IMR-90 (cell line): ENCODE results near the gene HRH1. TPM values are rescaled to one million over a fixed set of nuclear protein-coding genes. Genes with fewer than 3 reads are reported as not detected.

Experiments
- ATAC-seq: fragments of 200-7000 bp; cut with Tn5 transposase; 2 replicates; pipeline ENCODE4 v1.9.1; 2020; ENCODE audit warnings: low read depth, mild to moderate bottlenecking, moderate library complexity
- BruUV-seq: library from RNA; stranded (reverse); fragments of 400-500 nt; replicated peaks from 2 replicates; lab custom pipeline; 2021; lab: Mats Ljungman, UMichigan
- CTCF ChIA-PET: fragments of 300-600 bp; formaldehyde crosslinking; extraction: SDS; loops from one replicate; lab custom pipeline; 2021; ENCODE audit warnings: antibody characterized with exemption; lab: Yijun Ruan, JAX
- POLR2A ChIA-PET: fragments of 300-600 bp; sonication (Branson Sonifier 250); formaldehyde crosslinking; loops from one replicate; lab custom pipeline; 2022; ENCODE audit warnings: antibody characterized with exemption; ENCODE audit not compliant: unreplicated experiment; lab: Charles Lee
- DNase-seq: peaks from one replicate; pipeline ENCODE4 v3.0.0; 2013
- H2AFZ ChIP-seq: replicated peaks from 2 replicates; pipeline ENCODE3; 2013; ENCODE audit warnings: low read length, mild to moderate bottlenecking; ENCODE audit not compliant: poor library complexity
- H2AK5ac ChIP-seq: 2 replicates; pipeline ENCODE4 v1.6.1; 2013; ENCODE audit warnings: low read depth, low read length, inconsistent platforms
- H2AK9ac ChIP-seq: replicated peaks from 2 replicates; pipeline ENCODE3; 2013; ENCODE audit warnings: mild to moderate bottlenecking, low read depth, low read length, moderate library complexity; ENCODE audit not compliant: poor library complexity
- H2BK120ac ChIP-seq: 2 replicates; pipeline ENCODE4 v1.6.1; 2013; ENCODE audit warnings: low read depth, low read length, inconsistent platforms
- H2BK15ac ChIP-seq: 3 replicates; pipeline ENCODE4 v1.6.1; 2013; ENCODE audit warnings: low read depth, low read length, inconsistent platforms
- H2BK20ac ChIP-seq: 2 replicates; pipeline ENCODE4 v1.6.1; 2013; ENCODE audit warnings: low read depth, mild to moderate bottlenecking, inconsistent platforms, low read length, moderate library complexity
- H2BK5ac ChIP-seq: 2 replicates; pipeline ENCODE4 v1.6.1; 2013; ENCODE audit warnings: mild to moderate bottlenecking, low read depth, low read length, inconsistent platforms; ENCODE audit not compliant: poor library complexity, severe bottlenecking
- H3K14ac ChIP-seq: replicated peaks from 2 replicates; pipeline ENCODE4 v1.6.1; 2013; ENCODE audit warnings: low read depth, low read length, inconsistent platforms
- H3K18ac ChIP-seq: 2 replicates; pipeline ENCODE4 v1.6.1; 2013; ENCODE audit warnings: low read depth, low read length, control low read depth
- H3K23ac ChIP-seq: 2 replicates; pipeline ENCODE4 v1.6.1; 2013; ENCODE audit warnings: low read depth, low read length, inconsistent platforms
- H3K27ac ChIP-seq: 2 replicates; pipeline ENCODE4 v1.5.1; 2013; ENCODE audit warnings: mild to moderate bottlenecking, control low read depth, low read length; ENCODE audit not compliant: insufficient read depth
- H3K27me3 ChIP-seq: 2 replicates; pipeline ENCODE4 v1.6.1; 2013; ENCODE audit warnings: low read length; ENCODE audit not compliant: control insufficient read depth, insufficient read depth
- H3K36me3 ChIP-seq: 2 replicates; pipeline ENCODE4 v1.6.1; 2013; ENCODE audit warnings: low read length, mixed read lengths; ENCODE audit not compliant: control insufficient read depth, insufficient read depth
- H3K4ac ChIP-seq: 2 replicates; pipeline ENCODE4 v1.6.1; 2013; ENCODE audit warnings: low read depth, low read length, inconsistent platforms
- H3K4me1 ChIP-seq: 2 replicates; pipeline ENCODE4 v1.6.1; 2013; ENCODE audit warnings: low read length, mixed read lengths; ENCODE audit not compliant: control insufficient read depth, insufficient read depth
- H3K4me2 ChIP-seq: 2 replicates; pipeline ENCODE4 v1.6.1; 2013; ENCODE audit warnings: low read depth, mild to moderate bottlenecking, control low read depth, low read length, moderate library complexity
- H3K4me3 ChIP-seq: 2 replicates; pipeline ENCODE4 v1.5.1; 2013; ENCODE audit warnings: low read depth, mild to moderate bottlenecking, control low read depth, low read length, moderate library complexity; ENCODE audit not compliant: insufficient read depth
- H3K56ac ChIP-seq: 2 replicates; pipeline ENCODE4 v1.6.1; 2013; ENCODE audit warnings: low read length, inconsistent platforms; ENCODE audit not compliant: insufficient read depth; ENCODE audit errors: extremely low read depth
- H3K79me1 ChIP-seq, 2 experiments: 2 replicates each; pipeline ENCODE4 v1.6.1; 2013; ENCODE audit warnings: low read length in 2 of 2, inconsistent platforms in 1 of 2, low read depth in 1 of 2
- H3K9ac ChIP-seq: 2 replicates; pipeline ENCODE4 v1.6.1; 2013; ENCODE audit warnings: low read depth, low read length, control low read depth
- H3K9me1 ChIP-seq: 2 replicates; pipeline ENCODE4 v1.6.1; 2013; ENCODE audit warnings: low read length, inconsistent platforms; ENCODE audit not compliant: insufficient read depth
- H3K9me3 ChIP-seq: 2 replicates; pipeline ENCODE4 v1.6.1; 2013; ENCODE audit warnings: low read length; ENCODE audit not compliant: control insufficient read depth, insufficient read depth
- H4K20me1 ChIP-seq: 2 replicates; pipeline ENCODE4 v1.6.1; 2013; ENCODE audit warnings: low read length, inconsistent platforms; ENCODE audit not compliant: insufficient read depth
- H4K5ac ChIP-seq: 2 replicates; pipeline ENCODE4 v1.6.1; 2013; ENCODE audit warnings: mild to moderate bottlenecking, low read depth, low read length, control low read depth
- H4K8ac ChIP-seq, 2 experiments: 2 replicates each; pipeline ENCODE4 v1.6.1; 2013; ENCODE audit warnings: low read depth in 2 of 2, low read length in 2 of 2, control low read depth in 1 of 2, inconsistent platforms in 1 of 2
- H4K91ac ChIP-seq: 2 replicates; pipeline ENCODE4 v1.6.1; 2013; ENCODE audit warnings: low read depth, low read length, inconsistent platforms; ENCODE audit not compliant: insufficient read depth
- CEBPB ChIP-seq: IDR thresholded peaks from 2 replicates; pipeline ENCODE4 v1.6.1; 2012; ENCODE audit warnings: low read depth, low read length, improper control_type of control experiment
- MAZ ChIP-seq: IDR thresholded peaks from 2 replicates; pipeline ENCODE4 v1.6.1; 2012; ENCODE audit warnings: low read depth, mild to moderate bottlenecking, low read length, improper control_type of control experiment, moderate library complexity, borderline replicate concordance
- WGBS, 2 experiments: methylation state at CpG; one replicate each; pipeline versions ENCODE4 v1.1.5 to v1.1.7; 2013; ENCODE audit warnings: missing lambda C conversion rate in 2 of 2; ENCODE audit not compliant: insufficient read length in 1 of 2; ENCODE audit errors: extremely low coverage in 2 of 2; 5-methylcytosine and 5-hydroxymethylcytosine counted together
- dilution Hi-C: fragments of 300-500 bp; cut with HindIII; formaldehyde crosslinking; loops from one replicate; pipeline ENCODE4 v1.14.3; 2018; ENCODE audit warnings: low sequenced_read_pairs; ENCODE audit not compliant: unreplicated experiment
- in situ Hi-C: fragments of 300-500 bp; cut with MboI; formaldehyde crosslinking; loops from 3 replicates; pipeline ENCODE4 v1.14.3; 2019; ENCODE audit warnings: low sequenced_read_pairs, inconsistent platforms, mixed read lengths
- intact Hi-C: fragments of 100-400 bp; cut with micrococcal nuclease; formaldehyde crosslinking; loops from 2 replicates; pipeline ENCODE4 v1.10.0; 2022
- polyA plus RNA-seq, 3 experiments: library from polyadenylated mRNA; depleted of rRNA; stranded (reverse); fragments of >200 nt; gene quantifications; 2 replicates each; pipeline ENCODE4 v1.2.3, GENCODE V29; 2012; ENCODE audit warnings: low replicate concordance in 1 of 3
- total RNA-seq: library from RNA; depleted of rRNA; stranded (reverse); fragments of >200 nt; gene quantifications from 2 replicates; pipeline ENCODE4 v1.2.3, GENCODE V29; 2012

Gene HRH1
- total and polyA plus RNA-seq, 2 of the 4 experiments (the other 2 are of a cell fraction) = 7.6 to 16.1 TPM

DNA sequence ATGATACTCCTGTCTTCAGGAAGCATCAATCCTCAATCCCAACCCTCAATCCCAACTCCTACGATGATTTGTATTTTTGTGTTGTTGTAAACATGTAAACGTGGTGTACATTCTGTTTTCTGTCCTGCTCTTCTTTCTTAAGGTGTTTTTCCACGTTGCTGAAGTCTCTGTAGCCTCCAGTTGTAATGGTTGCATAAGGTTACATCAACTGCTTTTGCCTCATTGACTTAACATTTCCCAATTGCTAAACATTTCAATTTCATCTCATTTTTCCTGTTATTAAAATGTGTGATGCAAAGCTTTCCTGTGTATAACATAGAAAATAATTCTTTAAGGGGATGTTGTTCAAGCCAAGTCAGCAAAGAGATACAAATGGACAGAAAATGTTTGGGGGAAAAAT, 33.4 kb downstream of the HRH1 start:
- peaks cover 2% of the 10 kb centered on the region; the same call in 1 of the 2 replicates for H3K36me3 ChIP-seq
- H3K9ac ChIP-seq = no peak overlapping the region
- intact Hi-C loops (loop anchor here (1.0 kb wide), 1 partner anchor 9 kb away; no protein-coding TSS in a partner anchor), dilution Hi-C loops (no loop called here), in situ Hi-C loops (no loop called here)
- peak overlapping the region; percentile 79; the same call in 2 of the 3 replicates for H2BK15ac ChIP-seq
- ChIA-PET CTCF (no interaction called here), POLR2A (no interaction called here)
- no peak overlapping the region for H3K27ac ChIP-seq
- H3K27me3 ChIP-seq = no peaks in the 10 kb centered on the region
- peaks cover 8% of the 10 kb centered on the region; the same call in 1 of the 2 replicates for H3K9me1 ChIP-seq
- ATAC-seq = no peak
- H4K91ac ChIP-seq = no peak overlapping the region; the same call in 1 of the 2 replicates
- no CpG with 5 or more reads among the region's 3 CpGs for WGBS, 2 experiments
- peak overlapping the region; percentile 55; the same call in 1 of the 2 replicates for H3K23ac ChIP-seq
- peak overlapping the region; percentile 87; the same call in 1 of the 2 replicates for H2BK20ac ChIP-seq
- no peaks in the 10 kb centered on the region for H3K9me3 ChIP-seq
- H3K18ac ChIP-seq = no peak overlapping the region
- peaks cover 6% of the 10 kb centered on the region; the same call in 1 of the 2 replicates for H4K20me1 ChIP-seq
- no peak overlapping the region for H2AK9ac ChIP-seq
- no peak overlapping the region for H3K4me3 ChIP-seq
- peak; percentile 69 for TF ChIP-seq CEBPB
- no peak for TF ChIP-seq MAZ
- H4K8ac ChIP-seq = peak overlapping the region in 1 of 2 experiments; percentile 53; a peak in 2 of 4 replicates
- H2BK120ac ChIP-seq = peak overlapping the region; percentile 76
- H3K14ac ChIP-seq = peak overlapping the region; percentile 25; the same call in 1 of the 2 replicates
- H3K4ac ChIP-seq = peak overlapping the region; percentile 29; the same call in 1 of the 2 replicates
- peaks cover 20% of the 10 kb centered on the region for H3K4me1 ChIP-seq
- H3K4me2 ChIP-seq = no peak overlapping the region
- no peak overlapping the region for H4K5ac ChIP-seq
- H2AFZ ChIP-seq = no peak overlapping the region
- H2AK5ac ChIP-seq = peak overlapping the region; percentile 28; the same call in 1 of the 2 replicates
- BruUV-seq = no TSS peak
- no peak overlapping the region for H3K56ac ChIP-seq
- H3K79me1 ChIP-seq = peaks cover 45 to 75% of the 10 kb centered on the region in 2 experiments
- H2BK5ac ChIP-seq = no peak overlapping the region
- DNase-seq = peak; percentile 51
